Measurements from ENCODE around the gene NRXN3. TPM values are rescaled to one million over a fixed set of nuclear protein-coding genes. Genes with fewer than 3 reads are reported as not detected.

Gene NRXN3
- total and polyA plus RNA-seq, 2 donors (not counting 1 experiment from before 2014, with no cell fraction given), result not detected

- H3K9me3 ChIP-seq (ENCODE audit: control extremely low read depth in 1 of 3, control insufficient read depth in 2 of 3, insufficient read depth in 1 of 3, low read length in 2 of 3), result no peaks in the 10 kb centered on the region
- H2AFZ ChIP-seq (ENCODE audit: insufficient read depth, low read depth, low read length, poor library complexity, severe bottlenecking), result no peak overlapping the region
- no peaks in the 10 kb centered on the region for H3K79me2 ChIP-seq (ENCODE audit: control insufficient read depth, insufficient read depth, low read length)
- ATAC-seq (ENCODE audit: low read depth), result no peak
- no peak for TF ChIP-seq EZH2 (IDR thresholded peaks at IDR 0.05; ENCODE audit: borderline replicate concordance, insufficient read depth, low read depth, low read length, poor library complexity, severe bottlenecking)
- no peak for TF ChIP-seq CTCF (IDR thresholded peaks at IDR 0.05)
- 75% methylated on average over 3 of the region's 4 CpGs for WGBS (ENCODE audit: insufficient coverage)
- no peaks in the 10 kb centered on the region for H3K27me3 ChIP-seq (replicated peaks in 1 of 4; ENCODE audit: control extremely low read depth in 1 of 4, control insufficient read depth in 3 of 4, insufficient read depth in 4 of 4, low read length in 3 of 4)
- no peaks in the 10 kb centered on the region for H4K20me1 ChIP-seq (ENCODE audit: control insufficient read depth, insufficient read depth, low read length, poor library complexity, severe bottlenecking)
- Mint-ChIP-seq H3K4me1 (no peaks in the 10 kb centered on the region), H3K27me3 (peaks cover 2% of the 10 kb centered on the region), H3K9me3 (ENCODE audit: insufficient read depth) (no peaks in the 10 kb centered on the region), H3K27ac (no peak overlapping the region), H3K4me3 (no peak overlapping the region)
- intact Hi-C loops (cut with micrococcal nuclease), result no loop called here
- H3K9ac ChIP-seq (ENCODE audit: low read length), result no peak overlapping the region
- no peak overlapping the region for H3K4me2 ChIP-seq (replicated peaks; ENCODE audit: low read depth, low read length, poor library complexity, severe bottlenecking)
- H3K4me3 ChIP-seq (ENCODE audit: control extremely low read depth in 1 of 5, extremely low read depth in 1 of 5, insufficient read depth in 1 of 5, low read depth in 2 of 5, low read length in 4 of 5), result no peak overlapping the region
- CTCF ChIA-PET, result no interaction called here
- no peak for DNase-seq
- no peak overlapping the region for H3K27ac ChIP-seq (ENCODE audit: low read length in 2 of 2)
- H3K4me1 ChIP-seq (ENCODE audit: control insufficient read depth in 2 of 2, insufficient read depth in 2 of 2, low read length in 2 of 2), result no peaks in the 10 kb centered on the region
- H3K36me3 ChIP-seq (replicated peaks in 1 of 2; ENCODE audit: control extremely low read depth in 1 of 2, control insufficient read depth in 1 of 2, extremely low read depth in 1 of 2, insufficient read depth in 2 of 2, low read length in 1 of 2), result no peaks in the 10 kb centered on the region
- POLR2A ChIA-PET, result no interaction called here
Observed at GRCh38 chr14:78358591-78358990, 188.4 kb downstream of the NRXN3 start.

- peaks cover 3% of the 10 kb centered on the region for H3K27me3 Mint-ChIP-seq
- no peak overlapping the region for H3K27ac ChIP-seq (ENCODE audit: low read length in 2 of 2)
- ChIA-PET POLR2A (no interaction called here), CTCF (no interaction called here)
- ATAC-seq (ENCODE audit: low read depth), result no peak
- intact Hi-C loops (cut with micrococcal nuclease), result no loop called here
- H3K36me3 ChIP-seq (replicated peaks in 1 of 2; ENCODE audit: control extremely low read depth in 1 of 2, control insufficient read depth in 1 of 2, extremely low read depth in 1 of 2, insufficient read depth in 2 of 2, low read length in 1 of 2), result no peaks in the 10 kb centered on the region
- no peak overlapping the region for H2AFZ ChIP-seq (ENCODE audit: insufficient read depth, low read depth, low read length, poor library complexity, severe bottlenecking)
- no peaks in the 10 kb centered on the region for H3K79me2 ChIP-seq (ENCODE audit: control insufficient read depth, insufficient read depth, low read length)
- no peak overlapping the region for H3K9ac ChIP-seq (ENCODE audit: low read length)
- no peak overlapping the region for H3K4me3 Mint-ChIP-seq
- no peaks in the 10 kb centered on the region for H3K4me1 ChIP-seq (ENCODE audit: control insufficient read depth in 2 of 2, insufficient read depth in 2 of 2, low read length in 2 of 2)
- H3K27ac Mint-ChIP-seq, result no peak overlapping the region
- no peaks in the 10 kb centered on the region for H3K27me3 ChIP-seq (replicated peaks in 1 of 4; ENCODE audit: control extremely low read depth in 1 of 4, control insufficient read depth in 3 of 4, insufficient read depth in 4 of 4, low read length in 3 of 4)
- H4K20me1 ChIP-seq (ENCODE audit: control insufficient read depth, insufficient read depth, low read length, poor library complexity, severe bottlenecking), result no peaks in the 10 kb centered on the region
- TF ChIP-seq EZH2 (IDR thresholded peaks at IDR 0.05; ENCODE audit: borderline replicate concordance, insufficient read depth, low read depth, low read length, poor library complexity, severe bottlenecking) (no peak), CTCF (IDR thresholded peaks at IDR 0.05) (no peak)
- H3K4me1 Mint-ChIP-seq, result no peaks in the 10 kb centered on the region
- 98% methylated on average over 5 of the region's 5 CpGs for WGBS (ENCODE audit: insufficient coverage)
- no peaks in the 10 kb centered on the region for H3K9me3 Mint-ChIP-seq (ENCODE audit: insufficient read depth)
- H3K9me3 ChIP-seq (ENCODE audit: control extremely low read depth in 1 of 3, control insufficient read depth in 2 of 3, insufficient read depth in 1 of 3, low read length in 2 of 3), result no peaks in the 10 kb centered on the region
- no peak overlapping the region for H3K4me3 ChIP-seq (ENCODE audit: control extremely low read depth in 1 of 5, extremely low read depth in 1 of 5, insufficient read depth in 1 of 5, low read depth in 2 of 5, low read length in 4 of 5)
- H3K4me2 ChIP-seq (replicated peaks; ENCODE audit: low read depth, low read length, poor library complexity, severe bottlenecking), result no peak overlapping the region
- no peak for DNase-seq
Observed at GRCh38 chr14:78359581-78359980, 189.4 kb downstream of the NRXN3 start.
